Hematopoietic multipotent progenitor cell (in vitro differentiated cells): ENCODE measurements around the gene MN1. TPM values are rescaled to one million over a fixed set of nuclear protein-coding genes. Genes with fewer than 3 reads are reported as not detected.

Experiments used
- DNase-seq, 3 donors: peaks; one replicate each; pipeline ENCODE4 v3.0.0-alpha.2; 2011 to 2015; ENCODE audit warnings: low read depth in 2 of 3, low spot score in 2 of 3
- total RNA-seq: library from RNA; depleted of rRNA; stranded (reverse); fragments of >200 nt; gene quantifications from one replicate; pipeline ENCODE4 v1.2.3, GENCODE V29; 2012

The MN1 gene
- total RNA-seq, 1 donor = 14.8 TPM

- DNase-seq = no peak
Measured at GRCh38 chr22:27765706-27766291, 35.8 kb downstream of the MN1 start.

DNA sequence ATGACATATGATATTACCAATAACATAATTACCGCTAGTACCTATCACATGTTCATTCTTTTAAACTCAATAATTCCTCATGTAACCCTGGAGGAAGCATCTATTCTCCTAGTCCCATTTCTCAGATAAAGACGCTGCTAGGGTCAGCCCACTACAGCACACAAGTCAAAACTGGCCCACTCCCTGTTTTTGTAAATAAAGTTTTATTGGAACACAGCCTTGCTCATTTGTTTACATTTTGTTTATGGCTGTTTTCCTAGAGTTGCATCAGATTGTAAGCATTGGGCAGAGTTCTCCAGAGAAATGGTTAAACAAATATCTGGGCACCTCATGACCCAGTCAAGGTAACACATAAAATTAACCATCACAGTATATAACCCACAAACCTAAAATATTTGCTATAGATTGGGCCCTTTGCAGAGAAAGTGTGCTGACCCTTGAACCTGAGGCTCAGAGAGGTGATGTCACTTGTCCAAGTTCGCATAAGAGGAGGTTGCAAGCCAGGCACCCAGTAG, 36.8 kb downstream of the MN1 start:
- DNase-seq = no peak

GRCh38 chr22:27761665-27762064, 39.9 kb downstream of the MN1 start:
- DNase-seq = no peak

- DNase-seq = peak in 1 of 3 donors; percentile 36
Measured at GRCh38 chr22:27761000-27761399, 40.6 kb downstream of the MN1 start.

DNA sequence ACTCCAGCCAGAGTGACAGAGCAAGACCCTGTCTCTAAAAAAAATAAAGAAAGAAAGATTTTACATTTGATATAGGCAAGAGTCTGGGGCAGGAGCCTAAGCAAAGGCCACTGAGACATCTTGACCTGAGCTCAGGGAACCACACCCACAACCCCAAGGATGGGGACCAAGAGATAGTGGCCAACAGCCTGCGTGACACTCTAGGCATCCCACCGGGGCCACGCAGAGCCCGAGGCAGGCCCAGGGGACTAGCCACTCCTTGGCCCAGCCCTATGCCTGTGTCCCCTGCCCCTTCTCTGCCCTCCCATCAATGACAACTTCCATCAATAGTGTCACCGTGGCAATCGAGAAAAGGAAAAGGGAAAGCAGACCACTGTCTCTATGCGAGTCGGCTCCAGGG, 41.1 kb downstream of the MN1 start:
- DNase-seq = no peak

DNA sequence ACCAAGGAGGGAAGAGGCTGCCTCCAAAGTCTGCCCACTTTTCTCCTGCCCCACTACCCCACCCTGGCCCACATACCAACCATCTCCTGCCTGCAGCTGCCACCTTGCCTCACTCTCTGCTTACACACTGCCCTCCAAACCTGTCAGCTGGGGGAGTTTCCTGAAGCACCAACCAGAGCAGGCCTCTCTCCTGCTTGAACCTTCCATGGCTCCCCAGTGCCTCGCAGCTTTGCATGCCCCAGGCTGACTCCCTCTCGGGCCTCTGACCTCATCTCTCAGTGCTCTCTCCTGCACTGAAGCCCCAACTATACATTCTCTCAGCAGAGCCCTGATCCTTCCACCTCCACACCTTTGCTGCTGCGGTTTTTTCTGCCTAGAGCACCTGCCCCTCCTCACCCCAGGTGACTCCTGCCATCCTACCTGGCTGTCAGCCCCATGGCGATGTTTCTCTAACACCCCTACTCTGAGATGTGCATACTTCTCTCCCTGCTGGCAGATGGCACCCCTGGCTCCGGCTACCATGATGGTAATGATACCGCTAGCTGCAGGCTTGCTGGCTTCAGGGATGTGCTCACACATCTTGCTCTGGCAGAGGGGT, 43.5 kb downstream of the MN1 start:
- DNase-seq = no peak

DNA sequence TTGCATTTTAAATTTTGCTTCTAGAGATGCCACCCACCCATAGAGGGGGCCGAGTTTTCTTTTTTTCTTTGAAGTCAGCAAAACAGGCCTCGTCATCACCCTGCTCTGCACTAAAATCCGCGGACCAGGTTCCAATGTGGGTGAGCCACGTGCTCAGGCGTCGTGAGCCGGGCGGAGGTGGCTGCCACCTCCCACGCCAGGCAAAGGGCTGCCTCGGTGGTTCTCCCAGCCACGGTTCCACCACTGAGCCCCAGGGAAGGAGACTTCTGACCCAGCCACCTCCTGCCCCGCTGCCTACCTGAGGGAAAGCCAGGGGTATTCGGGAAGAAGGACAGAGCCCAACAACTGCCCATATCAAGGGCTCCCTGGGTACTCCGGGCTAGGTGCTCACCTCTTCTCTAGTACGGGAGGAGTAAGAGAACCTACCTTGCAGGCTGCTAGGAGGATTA, 45.3 kb downstream of the MN1 start:
- DNase-seq = no peak

- no peak for DNase-seq
Measured at GRCh38 chr22:27755521-27756211, 45.9 kb downstream of the MN1 start.

GRCh38 chr22:27754888-27755480, 46.6 kb downstream of the MN1 start:
- DNase-seq = no peak

DNA sequence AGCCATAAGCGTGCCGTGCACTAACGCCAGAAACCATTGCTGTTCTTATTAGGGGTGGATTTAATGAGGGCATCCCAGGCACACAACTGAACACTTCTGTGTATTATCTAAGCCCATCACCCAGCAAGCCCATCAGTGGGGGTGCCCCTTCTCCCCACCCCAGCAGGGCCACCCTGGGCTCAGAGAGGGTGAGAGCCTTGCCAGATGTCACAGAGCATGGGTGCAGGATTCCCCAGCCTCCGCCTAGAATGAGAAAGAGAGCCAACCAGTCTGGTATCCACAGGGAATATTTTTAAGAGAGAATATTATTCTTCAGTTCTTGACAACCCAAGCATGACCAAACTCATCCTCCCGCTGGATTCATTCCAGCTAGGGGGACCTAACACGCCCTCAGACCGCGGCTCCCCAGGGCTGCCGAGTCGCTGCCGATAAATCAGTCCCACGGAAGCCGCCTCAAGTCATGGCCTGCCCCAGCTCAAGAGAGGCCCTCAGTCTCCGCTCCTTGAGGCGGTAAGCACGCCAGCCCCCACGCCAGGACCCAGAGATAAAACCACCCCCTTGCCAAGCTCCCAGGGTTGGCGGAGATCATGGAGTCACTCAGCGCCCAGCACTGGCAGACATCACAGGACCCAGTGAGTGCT, 47.2 kb downstream of the MN1 start:
- no peak for DNase-seq

DNA sequence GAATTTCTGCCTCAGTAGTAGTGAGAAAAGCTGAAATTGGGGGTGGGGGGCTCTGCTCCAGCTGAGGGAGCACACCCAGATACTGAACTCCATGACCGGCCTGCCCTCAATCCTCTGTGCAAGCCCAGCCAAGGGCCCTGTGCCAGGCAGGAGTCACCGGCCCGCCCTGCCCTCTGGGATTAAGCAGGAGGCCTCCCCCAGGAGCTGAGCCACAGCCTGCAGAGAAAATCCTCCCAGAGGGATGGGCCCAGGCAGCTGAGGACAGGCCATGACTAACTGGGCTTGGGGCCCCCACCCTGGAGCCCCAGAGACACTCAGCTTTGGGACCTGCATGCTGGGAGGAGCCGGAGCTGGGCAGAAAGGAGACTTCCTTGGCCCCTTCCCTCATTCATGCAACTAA, 48.8 kb downstream of the MN1 start:
- DNase-seq = no peak

DNA sequence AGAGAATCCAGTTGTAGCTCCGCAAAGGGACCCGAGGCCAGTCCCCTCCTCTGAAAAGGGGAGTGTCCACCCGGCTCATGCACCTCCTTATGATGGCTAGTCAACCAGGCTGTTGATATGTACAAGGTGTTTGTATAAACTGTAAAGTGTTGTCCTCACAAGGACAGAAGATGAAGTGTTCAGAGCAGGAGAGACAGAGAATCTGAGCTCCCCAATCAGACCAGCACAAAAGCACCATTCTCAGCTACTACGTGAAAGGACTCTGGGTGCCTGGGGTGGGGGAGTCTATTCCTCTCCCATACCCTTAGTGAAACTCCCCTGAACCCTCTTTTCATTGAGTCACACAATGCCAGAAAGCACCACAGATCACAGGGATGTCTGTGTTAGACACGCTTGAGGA, 49.4 kb downstream of the MN1 start:
- no peak for DNase-seq

DNA sequence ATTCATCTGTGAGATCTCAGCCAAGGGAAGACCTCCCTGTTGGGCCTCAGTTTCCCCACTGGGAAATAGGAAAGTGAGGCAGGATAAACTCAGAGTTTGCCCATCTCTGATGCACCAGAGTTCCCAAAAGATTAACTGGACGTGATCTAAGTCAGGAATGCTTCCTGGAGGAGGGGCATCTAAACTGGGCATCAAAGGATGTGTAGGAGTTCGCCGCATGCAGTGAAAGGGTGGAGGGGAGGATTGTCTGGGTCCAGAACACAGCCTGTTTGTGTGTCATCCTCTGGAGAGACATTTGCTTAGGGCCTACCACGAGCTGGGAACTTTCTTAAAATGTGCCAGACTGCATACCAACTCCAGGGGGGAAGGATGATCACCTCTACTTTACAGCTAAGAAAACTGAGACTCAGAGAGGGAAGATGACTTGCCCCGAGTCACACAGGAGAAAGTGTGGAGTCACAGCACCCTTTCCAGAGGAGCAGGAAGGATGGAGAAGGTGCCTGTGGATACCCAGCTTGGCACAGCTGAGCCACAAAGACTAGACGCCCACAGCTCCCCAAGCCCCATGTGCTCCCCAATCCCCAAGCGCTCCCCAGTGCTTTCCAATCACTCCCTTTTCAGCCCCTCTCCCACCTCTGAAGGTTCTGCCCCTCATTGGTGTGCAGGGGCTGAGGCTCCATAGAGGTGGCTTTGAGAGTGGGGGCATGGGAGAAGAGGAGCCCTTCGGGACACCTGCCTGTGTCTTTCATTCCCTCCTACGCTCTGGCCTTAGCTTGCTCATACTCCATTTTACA, 50.1 kb downstream of the MN1 start:
- no peak for DNase-seq

DNA sequence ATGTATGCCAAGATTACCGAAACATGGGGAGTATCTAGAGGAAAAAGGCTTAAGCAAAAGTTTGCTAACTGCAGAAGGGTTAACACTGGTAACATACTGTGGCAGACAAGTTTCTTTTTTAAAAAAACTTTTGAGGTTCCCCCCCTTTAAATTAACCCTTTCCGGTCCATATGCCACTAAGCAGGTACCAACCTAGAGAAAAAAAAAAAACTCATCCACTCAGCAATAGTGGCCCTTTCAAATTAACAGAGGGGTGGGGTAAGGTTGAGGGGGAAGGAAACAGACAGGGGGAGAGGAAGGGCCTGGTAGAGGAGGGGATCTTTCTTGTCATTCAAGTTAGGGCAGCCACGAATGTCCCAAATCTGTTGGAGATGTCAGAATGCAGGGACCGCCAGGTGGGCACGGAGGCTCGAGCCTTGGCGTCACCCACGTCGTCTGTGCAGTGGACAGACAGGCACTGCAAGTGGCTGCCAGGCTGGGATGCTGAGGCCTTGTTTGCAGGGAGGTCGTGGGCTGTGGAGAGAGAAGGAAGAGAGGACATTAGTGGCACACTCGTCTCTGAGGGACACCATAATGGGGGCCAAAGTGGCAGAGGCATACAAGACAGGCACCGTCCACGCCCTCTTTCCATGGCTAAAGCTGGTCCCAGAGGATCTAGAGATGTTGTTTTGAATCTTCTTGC, 50.8 kb downstream of the MN1 start:
- peak in 1 of 3 donors; percentile 41 for DNase-seq

GRCh38 chr22:27749597-27750225, 51.8 kb downstream of the MN1 start:
- no peak for DNase-seq

- DNase-seq = no peak
Measured at GRCh38 chr22:27748751-27749191, 52.8 kb downstream of the MN1 start.

DNA sequence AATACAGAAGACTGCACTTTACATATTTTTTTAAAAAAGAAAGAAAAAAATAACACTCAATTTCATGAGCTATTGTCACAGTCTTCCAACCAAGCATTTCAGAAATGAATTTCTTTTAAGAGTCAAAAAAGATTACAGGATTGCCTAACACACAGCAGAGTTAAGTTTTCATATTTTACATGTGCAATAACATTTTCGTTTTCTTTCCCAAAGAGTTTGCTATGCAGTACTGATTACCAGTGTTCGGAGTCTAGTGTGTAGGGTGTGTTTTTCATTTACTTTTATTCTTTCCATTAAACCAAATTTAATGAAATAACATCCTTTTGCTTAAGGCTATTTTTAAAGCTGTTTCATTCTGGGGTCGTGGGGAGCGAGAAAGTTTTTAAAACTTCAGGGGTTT, 53.2 kb downstream of the MN1 start:
- no peak for DNase-seq

DNA sequence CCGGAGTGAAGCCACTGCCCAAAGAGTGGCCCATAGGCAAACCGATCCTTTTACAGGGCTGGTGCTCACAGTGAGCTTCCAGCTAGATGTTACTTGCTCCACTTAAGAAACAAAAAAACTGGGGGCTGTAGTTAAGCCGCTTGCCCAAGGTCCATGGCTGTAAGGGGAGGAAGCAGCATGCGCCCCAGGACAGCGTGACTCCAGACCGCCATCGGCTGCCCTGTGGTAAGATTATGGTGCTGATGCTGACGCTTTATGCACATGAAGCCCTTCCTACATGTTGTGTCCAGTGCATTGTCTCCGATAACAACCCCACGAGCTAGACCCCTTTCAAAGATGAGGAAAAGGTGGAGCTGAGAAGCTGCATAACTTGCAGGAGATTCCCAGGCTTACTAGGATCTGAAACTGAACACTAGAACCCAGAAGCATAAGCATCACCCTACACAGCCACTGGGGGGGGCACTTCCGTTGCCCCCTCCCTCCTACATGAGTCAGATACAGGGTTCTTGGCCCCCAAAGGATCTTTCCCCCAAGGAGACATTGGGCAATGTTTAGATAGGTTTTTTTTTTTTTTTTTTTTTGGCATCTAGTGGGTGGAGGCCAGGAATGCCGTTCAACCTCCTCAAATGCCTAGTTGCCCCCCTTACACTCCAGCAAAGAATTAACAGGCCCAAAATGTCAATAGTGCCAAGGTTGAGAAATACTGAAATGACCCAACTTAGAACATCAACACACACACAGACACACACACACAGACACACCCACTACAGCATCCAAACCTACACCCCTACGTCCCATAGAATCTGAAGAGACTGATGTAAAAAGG, 53.9 kb downstream of the MN1 start:
- peak in 1 of 3 donors; percentile 21 for DNase-seq
